ENCODE measurements around the gene B4GALT4.
"Not testable (repeated sequence)": the region's sequence is repeated elsewhere in the genome, so short reads cannot be mapped to it uniquely, and the experiment has no call there.

Gene B4GALT4

GRCh38 chr3:119194237-119195150 lies 46.2 kb downstream of the B4GALT4 start:
- DNase-seq, result no peak

DNA sequence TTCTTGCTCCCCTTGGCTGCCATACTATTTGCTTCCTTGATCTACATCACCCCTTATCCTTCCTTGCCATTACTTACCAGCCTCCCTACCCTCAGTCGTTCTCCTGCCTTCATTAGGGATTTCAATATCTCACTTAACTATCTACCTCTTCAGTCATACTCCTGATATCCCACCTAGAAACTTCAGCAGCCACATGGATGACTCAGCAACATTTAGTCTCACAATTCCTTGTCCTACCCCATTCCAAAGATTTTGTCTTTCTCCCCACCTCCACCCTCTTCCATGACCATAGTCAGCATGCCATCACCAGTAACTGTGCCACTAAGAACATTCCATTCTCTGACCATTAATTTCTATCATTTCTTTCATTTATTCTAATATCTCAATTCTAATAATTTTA lies 48.9 kb downstream of the B4GALT4 start:
- DNase-seq, result no peak

GRCh38 chr3:119187266-119187665 lies 53.4 kb downstream of the B4GALT4 start:
- DNase-seq, result no peak

DNA sequence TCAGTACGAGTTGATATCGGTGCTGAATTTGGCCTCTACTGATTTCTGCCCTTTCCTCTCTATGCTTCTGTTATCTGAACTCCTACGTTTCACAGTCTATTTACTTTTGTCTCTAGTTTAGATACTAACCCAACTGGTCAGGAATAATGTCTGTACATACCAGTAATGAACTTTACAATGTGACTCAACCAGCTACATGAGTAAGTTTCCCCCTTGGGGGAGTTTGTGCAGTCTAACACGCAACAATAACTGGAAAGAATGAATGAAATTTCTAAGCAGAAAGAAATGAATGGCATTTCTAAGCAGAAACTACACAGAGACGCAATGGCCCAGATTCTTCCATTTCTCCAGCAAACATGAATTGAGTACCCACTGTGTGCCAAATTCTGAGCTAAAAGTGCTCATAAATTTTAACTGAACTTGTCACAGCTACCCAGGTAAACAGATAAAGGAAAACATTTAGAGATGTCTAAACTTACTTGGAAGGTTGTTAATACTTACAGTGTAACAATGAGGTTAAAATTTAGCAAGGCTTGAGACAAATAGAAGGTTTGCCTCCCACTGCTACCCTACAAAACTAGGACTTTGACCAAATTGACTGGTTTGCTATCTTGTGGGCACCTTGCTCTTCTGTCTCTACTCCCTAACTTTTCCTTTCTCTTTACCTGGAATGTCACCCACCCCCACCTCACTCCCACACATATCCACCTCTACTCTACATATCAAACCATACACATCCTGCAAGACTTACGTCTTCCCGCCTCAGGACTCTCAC lies 55.7 kb downstream of the B4GALT4 start:
- no peak for DNase-seq

DNA sequence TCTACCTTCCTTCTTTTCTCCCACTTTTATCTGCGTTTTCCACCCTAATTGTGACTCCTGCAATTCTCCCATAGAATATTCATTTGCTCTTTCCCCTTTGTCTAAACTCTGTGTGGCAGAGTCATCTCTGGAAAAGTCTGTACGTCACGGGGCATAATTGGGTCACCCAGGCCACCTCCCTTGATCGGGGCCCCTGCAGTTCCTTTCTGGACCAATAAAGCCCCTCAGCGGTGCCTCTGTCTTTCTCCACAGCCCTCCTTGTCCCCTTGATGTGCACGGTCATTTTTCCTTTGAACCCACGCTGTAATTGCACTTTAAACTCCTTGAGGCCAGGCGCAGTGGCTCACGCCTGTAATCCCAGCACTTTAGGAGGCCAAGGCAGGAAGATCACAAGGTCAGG lies 56.6 kb downstream of the B4GALT4 start:
- DNase-seq, result no peak

DNA sequence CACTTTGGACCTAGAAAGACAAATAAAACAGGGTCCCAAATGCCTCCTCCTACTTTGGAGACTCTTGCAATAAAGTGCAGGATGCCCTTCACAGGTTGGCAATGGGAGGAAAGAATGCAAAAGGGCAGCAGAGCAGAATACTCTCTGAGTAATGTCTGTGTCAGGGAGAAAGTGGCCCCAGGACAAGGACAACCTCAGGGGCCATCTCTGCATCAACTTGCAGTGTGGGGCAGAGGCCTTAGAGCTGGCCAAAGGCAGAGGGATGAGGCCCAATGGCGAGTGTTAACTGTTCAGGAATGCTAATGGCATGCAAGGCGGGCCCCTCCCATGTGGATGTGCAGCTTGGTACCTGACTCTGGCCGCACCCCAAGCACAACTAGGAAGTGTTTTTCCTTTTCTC lies 58.9 kb downstream of the B4GALT4 start:
- no peak for DNase-seq

GRCh38 chr3:119177321-119177720 lies 63.4 kb downstream of the B4GALT4 start:
- no peak for DNase-seq

GRCh38 chr3:119176778-119177177 lies 63.9 kb downstream of the B4GALT4 start:
- DNase-seq, result no peak

DNA sequence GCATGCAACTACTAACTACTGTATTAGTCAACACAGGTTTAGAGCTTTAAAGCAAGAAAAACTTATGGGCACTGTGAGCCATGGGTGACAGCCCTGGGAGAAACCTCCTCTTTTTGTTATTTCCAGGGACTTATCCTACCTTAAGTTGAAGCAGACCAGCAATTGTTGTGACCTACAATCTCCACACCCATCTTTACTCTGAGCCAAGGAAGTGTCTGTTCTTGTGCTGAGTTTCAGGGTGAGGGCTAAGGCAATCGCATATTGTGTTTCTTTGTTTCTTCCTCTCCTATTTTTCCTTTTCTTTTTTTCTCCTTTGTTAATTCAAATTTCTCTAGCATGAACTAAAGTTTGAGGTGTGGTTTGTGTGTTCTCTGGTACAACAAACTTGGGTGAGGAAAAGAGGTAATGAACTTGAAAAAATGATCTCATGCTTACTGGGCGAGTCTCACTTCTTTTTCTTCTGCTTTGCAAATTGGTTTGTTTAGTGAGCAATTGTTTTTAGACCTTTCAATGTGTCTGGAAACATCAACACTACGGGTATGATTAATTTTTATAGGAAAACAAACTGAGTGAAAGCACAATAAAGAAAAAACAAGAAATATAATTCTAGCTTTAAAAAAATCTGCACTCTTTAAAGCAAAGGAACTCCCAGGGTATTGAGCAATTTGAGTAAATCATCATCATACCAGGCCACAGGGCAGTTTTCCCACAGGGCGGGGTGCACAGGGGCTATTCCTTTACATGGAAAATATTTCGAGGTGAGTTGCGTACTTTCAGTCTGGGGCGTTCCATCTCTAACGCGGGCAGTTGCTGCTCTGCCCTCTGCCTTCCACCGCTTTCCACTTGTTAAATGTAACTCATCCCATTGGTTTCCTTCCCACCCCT lies 64.6 kb downstream of the B4GALT4 start:
- DNase-seq, result no peak

DNA sequence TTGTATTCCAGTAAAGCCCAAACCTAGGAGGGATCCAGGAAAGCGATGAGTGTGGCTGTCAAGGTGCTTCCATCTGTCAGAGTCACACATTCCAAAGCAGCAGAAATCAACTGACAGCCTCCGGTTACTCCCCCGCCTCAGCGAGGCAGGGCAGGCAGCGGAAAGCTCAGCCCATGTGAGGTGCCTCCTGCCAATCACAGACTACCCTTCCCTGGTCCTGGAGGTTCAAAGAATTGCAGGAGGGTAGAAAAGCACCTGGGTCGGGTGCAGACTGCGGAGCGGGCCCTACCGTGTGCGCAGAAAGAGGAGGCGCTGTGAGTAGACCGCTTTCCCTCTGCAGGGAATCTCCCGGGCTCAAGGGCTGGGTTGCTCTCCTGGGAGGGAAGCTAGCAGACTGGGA lies 67.4 kb downstream of the B4GALT4 start, which contains the start of gene UPK1B:
TSS of gene UPK1B (plus strand) at position 274 of the 400 bp plus-strand sequence. CDS start 13,144 bp downstream, outside the sequence.
- no peak for DNase-seq

- no peak for DNase-seq
Observed at GRCh38 chr3:119170821-119171220, 69.9 kb downstream of the B4GALT4 start.

GRCh38 chr3:119164745-119165144 lies 75.9 kb downstream of the B4GALT4 start:
- DNase-seq, result not testable (repeated sequence)
